RWPE1 (cell line): ENCODE data around the gene DYDC2.

Experiments
- CTCF ChIA-PET: fragments of 350-600 bp; sonication (Branson Sonifier 250); formaldehyde crosslinking; extraction: SDS; loops from one replicate; lab custom pipeline; 2021; lab: Yijun Ruan, JAX
- POLR2A ChIA-PET: fragments of 400-600 bp; formaldehyde crosslinking; extraction: SDS; loops from one replicate; lab custom pipeline; 2020; ENCODE audit warnings: antibody characterized with exemption; ENCODE audit not compliant: low non-redundant PET; lab: Yijun Ruan, JAX
- DNase-seq: peaks from one replicate; pipeline ENCODE4 v3.0.0; 2012; ENCODE audit warnings: low spot score
- H3K27ac ChIP-seq: fragments of 450-650 bp; 2 replicates; pipeline ENCODE4 v1.5.1; 2017
- TF ChIP-seq, protein P1 (sequence below): fragments of 450-650 bp; conservative IDR thresholded peaks from 2 replicates; pipeline ENCODE4 v1.5.1; 2017; ENCODE audit warnings: low read depth, mild to moderate bottlenecking

The DYDC2 gene

DNA sequence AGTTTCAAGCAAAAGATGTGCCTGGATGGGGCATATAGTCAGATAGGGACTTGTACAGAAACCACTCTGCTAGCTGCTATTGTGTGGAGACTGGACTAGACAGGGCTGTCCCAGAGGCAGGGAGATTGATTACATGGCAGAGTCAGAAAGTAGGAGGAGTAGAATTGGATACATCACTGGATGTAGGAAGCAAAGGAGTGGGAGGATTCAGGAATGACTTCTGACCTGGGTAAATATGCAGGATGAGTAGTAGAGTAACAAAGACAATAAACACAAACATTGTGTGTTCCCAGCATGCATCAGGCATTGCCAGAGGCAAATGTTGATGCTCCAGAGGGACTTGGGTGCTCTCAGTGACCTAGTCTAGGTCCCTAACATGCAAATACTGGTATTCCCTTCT is 36.2 kb upstream of the DYDC2 start:
- TF ChIP-seq, protein P1, sequence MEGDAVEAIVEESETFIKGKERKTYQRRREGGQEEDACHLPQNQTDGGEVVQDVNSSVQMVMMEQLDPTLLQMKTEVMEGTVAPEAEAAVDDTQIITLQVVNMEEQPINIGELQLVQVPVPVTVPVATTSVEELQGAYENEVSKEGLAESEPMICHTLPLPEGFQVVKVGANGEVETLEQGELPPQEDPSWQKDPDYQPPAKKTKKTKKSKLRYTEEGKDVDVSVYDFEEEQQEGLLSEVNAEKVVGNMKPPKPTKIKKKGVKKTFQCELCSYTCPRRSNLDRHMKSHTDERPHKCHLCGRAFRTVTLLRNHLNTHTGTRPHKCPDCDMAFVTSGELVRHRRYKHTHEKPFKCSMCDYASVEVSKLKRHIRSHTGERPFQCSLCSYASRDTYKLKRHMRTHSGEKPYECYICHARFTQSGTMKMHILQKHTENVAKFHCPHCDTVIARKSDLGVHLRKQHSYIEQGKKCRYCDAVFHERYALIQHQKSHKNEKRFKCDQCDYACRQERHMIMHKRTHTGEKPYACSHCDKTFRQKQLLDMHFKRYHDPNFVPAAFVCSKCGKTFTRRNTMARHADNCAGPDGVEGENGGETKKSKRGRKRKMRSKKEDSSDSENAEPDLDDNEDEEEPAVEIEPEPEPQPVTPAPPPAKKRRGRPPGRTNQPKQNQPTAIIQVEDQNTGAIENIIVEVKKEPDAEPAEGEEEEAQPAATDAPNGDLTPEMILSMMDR, result no peak
- no peak overlapping the region for H3K27ac ChIP-seq
- POLR2A ChIA-PET, result no interaction called here
- CTCF ChIA-PET, result no interaction called here
- no peak for DNase-seq

DNA sequence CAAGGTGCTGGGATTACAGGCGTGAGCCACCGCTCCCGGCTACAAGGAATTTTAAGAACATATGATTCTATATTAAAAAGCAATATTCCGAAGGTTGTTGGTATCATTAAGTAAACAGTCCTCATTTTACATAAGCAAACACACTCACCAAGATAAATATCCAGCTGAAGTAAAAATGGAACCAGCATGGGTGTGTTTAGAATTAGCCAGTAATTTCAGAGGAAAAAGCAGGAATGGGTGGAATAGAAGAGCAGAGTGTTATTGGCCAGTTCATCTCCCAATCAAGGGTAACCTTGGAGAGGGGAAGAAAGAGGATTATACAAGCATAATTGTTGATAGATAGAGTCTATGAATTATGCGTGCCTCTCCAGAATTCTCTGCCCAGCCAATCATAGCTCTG is 35.4 kb upstream of the DYDC2 start:
- TF ChIP-seq, protein P1, result no peak
- DNase-seq, result no peak
- ChIA-PET POLR2A (no interaction called here), CTCF (interaction anchor here (0.6 to 0.7 kb wide), 3 partner anchors 266 to 1884 kb away, joined by 3 to 7 read pairs (median 3); no protein-coding TSS in a partner anchor)
- no peak overlapping the region for H3K27ac ChIP-seq

DNA sequence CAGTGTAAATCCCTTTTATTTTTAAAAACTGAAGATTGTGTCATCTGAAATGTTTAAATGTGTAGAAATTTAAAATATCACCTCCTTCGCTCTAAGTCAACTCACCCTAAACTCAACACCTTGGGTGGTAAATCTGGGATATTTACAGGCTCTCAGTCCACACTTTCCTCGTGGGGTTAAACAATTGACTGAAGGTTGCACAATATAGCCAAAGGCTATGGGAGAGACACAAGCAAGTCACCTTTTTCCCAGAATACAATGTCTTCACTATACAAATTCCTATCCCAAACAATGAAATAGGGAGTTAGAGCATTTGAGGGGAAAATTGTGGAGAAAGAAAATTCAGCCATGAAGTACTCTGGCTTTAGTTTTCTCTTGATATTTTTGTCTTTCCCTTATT is 34.4 kb upstream of the DYDC2 start:
- DNase-seq, result no peak
- ChIA-PET CTCF (no interaction called here), POLR2A (no interaction called here)
- no peak overlapping the region for H3K27ac ChIP-seq
- TF ChIP-seq, protein P1, result no peak

DNA sequence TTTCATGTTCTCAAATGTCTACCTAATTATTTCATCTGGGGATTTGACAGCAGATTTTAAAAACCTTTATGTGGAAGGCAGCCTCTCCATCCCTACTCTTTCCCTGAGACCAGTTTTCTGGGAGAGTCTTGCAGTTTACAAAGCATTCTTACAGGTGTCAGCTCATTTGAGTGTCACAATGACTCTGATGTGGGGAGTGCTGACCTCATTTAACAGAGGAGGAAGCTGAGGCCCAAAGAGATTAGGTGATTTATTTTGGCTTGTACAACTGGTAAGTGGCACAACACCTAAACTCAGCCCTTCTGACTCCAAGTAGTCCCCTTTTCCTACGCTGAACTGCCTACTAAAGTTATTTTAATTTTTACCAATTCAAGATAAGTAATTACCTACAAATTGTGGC is 33.9 kb upstream of the DYDC2 start:
- DNase-seq, result no peak
- no peak overlapping the region for H3K27ac ChIP-seq
- TF ChIP-seq, protein P1, result no peak
- CTCF ChIA-PET, result no interaction called here
- POLR2A ChIA-PET, result no interaction called here

DNA sequence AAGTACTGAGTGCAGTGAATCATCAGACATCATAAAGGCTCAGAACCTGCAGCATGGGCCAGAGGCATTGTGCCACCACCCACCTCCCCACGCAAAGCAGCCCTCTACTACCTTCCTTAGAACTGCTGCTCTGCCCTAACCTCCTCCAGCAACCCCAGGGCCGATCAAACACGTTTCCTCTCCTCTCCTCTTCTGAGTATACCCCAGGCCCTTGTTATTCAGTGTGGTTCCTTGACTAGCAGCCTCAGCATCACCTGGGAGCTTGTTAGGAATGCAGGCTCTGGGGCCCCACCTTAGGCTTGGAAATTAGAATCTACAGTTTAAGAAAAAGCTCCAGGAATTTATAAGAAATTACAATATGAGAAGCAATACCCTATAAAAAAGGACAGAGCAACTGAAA is 33.3 kb upstream of the DYDC2 start:
- ChIA-PET POLR2A (no interaction called here), CTCF (no interaction called here)
- no peak for DNase-seq
- H3K27ac ChIP-seq, result no peak overlapping the region
- TF ChIP-seq, protein P1, result no peak

DNA sequence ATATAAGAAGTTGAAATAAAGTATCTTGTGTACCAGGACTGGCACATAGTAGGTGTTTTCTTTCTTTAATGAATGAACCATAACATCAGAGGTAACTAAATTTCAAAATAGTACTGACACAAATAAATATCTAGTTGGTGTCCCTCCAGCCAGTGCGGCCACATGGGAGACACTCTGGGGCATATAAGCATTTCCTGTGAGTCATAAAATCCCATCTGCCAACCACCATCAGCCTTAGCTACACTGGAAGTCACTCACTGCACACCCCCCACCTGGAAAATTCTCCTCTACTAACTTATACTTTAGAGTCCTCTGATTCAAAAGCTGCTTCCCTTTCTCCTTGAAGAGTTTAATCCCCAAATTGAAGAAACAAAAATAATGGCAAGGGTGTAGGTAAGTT is 32.5 kb upstream of the DYDC2 start:
- CTCF ChIA-PET, result no interaction called here
- no peak overlapping the region for H3K27ac ChIP-seq
- TF ChIP-seq, protein P1, result no peak
- DNase-seq, result peak; percentile 38
- POLR2A ChIA-PET, result no interaction called here

DNA sequence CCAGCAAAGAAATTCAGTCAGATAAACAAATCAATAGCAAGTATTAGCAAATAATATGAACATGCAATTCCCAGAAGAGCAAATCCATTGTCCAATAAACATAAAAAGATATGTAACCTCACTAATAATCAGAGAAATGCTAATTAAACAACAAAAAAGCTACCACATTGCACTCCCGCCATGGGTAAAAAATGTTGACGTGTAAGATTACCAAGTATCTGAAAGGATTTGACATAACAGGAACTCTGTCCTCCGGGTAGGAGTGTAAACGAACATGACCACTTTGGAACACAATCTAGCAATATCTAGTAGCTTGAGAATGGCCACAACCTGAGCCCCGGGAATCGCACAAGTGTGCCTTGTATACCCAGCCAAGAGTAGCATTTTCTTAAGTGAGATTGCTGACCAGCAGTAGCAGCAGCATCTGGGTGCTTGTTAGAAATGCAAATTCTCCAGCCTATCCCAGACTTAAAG is 31.7 kb upstream of the DYDC2 start:
- ChIA-PET POLR2A (no interaction called here), CTCF (interaction anchor here (0.6 kb wide), 1 partner anchor 64 kb away, joined by 3 read pairs; no protein-coding TSS in a partner anchor)
- DNase-seq, result no peak
- no peak overlapping the region for H3K27ac ChIP-seq
- TF ChIP-seq, protein P1, result no peak
